Urinary bladder (tissue), 4 donors: ENCODE measurements around the gene SPZ1. TPM values are rescaled to one million over a fixed set of nuclear protein-coding genes. Genes with fewer than 3 reads are reported as not detected.
"Not testable (repeated sequence)": the region's sequence is repeated elsewhere in the genome, so short reads cannot be mapped to it uniquely, and the experiment has no call there.

Source experiments
- DNase-seq: peaks from one replicate; pipeline ENCODE4 v3.0.0-alpha.2; 2015; ENCODE audit errors: extremely low spot score
- H3K27ac ChIP-seq: one replicate; pipeline ENCODE4 v1.5.1; 2013; ENCODE audit warnings: low read depth, mild to moderate bottlenecking, moderate library complexity
- H3K36me3 ChIP-seq: one replicate; pipeline ENCODE4 v1.6.1; 2013; ENCODE audit warnings: mild to moderate bottlenecking, moderate library complexity; ENCODE audit not compliant: insufficient read depth
- H3K4me1 ChIP-seq: one replicate; pipeline ENCODE4 v1.6.1; 2013; ENCODE audit warnings: mild to moderate bottlenecking, moderate library complexity; ENCODE audit not compliant: insufficient read depth
- H3K4me3 ChIP-seq: one replicate; pipeline ENCODE4 v1.5.1; 2013; ENCODE audit warnings: low read depth, low read length
- WGBS: extraction: QIAGEN DNeasy Blood & Tissue Kit; methylation state at CpG from one replicate; pipeline ENCODE4 v1.1.7; 2013; 5-methylcytosine and 5-hydroxymethylcytosine counted together
- polyA plus RNA-seq: library from polyadenylated mRNA; stranded (reverse); fragments of 200-250 nt; gene quantifications from one replicate; pipeline ENCODE4 v1.2.3, GENCODE V29; 2013
- total RNA-seq: library from RNA; depleted of rRNA; stranded (reverse); fragments of >200 nt; gene quantifications from one replicate; pipeline ENCODE4 v1.2.3, GENCODE V29; 2014
- donor health status: healthy with polysubstance abuse.
- donor health status: healthy.

SPZ1 gene
- total and polyA plus RNA-seq, 2 donors = not detected

DNA sequence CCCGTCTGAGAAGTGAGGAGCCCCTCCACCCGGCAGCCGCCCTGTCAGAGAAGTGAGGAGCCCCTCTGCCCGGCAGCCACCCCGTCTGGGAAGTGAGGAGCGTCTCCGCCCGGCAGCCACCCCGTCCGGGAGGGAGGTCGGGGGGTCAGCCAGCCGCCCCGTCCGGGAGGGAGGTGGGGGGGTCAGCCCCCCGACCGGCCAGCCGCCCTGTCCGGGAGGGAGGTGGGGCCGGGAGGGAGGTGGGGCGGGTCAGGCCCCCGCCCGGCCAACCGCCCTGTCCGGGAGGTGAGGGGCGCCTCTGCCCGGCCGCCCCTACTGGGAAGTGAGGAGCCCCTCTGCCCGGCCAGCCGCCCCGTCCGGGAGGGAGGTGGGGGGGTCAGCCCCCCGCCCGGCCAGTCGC, 18.5 kb upstream of the SPZ1 start:
- not testable (repeated sequence) for DNase-seq, H3K27ac ChIP-seq
- 95% methylated on average over 18 of the region's 34 CpGs for WGBS

DNA sequence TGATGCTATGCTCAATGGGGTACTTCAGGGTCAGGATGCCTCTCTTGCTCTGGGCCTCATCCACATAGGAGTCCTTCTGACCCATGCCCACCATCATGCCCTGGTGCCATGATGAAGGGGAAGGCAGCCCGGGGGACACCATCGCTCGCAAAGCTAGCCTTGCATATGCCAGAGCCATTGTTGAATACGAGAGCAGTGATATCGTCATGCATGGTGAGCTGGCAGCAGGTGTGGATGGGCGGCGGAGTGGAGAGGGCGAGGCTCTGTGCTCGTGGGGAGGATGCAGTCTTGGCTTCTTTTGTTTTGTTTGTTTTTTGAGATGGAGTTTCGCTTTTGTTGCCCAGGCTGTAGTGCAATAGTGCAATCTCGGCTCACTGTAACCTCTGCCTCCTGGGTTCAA, 17.2 kb upstream of the SPZ1 start:
- H3K27ac ChIP-seq = no peak overlapping the region

More for the DNA sequence above, 18.5 kb upstream of the SPZ1 start:
- H3K4me1 ChIP-seq, H3K36me3 ChIP-seq, H3K4me3 ChIP-seq: not testable (repeated sequence)

DNA sequence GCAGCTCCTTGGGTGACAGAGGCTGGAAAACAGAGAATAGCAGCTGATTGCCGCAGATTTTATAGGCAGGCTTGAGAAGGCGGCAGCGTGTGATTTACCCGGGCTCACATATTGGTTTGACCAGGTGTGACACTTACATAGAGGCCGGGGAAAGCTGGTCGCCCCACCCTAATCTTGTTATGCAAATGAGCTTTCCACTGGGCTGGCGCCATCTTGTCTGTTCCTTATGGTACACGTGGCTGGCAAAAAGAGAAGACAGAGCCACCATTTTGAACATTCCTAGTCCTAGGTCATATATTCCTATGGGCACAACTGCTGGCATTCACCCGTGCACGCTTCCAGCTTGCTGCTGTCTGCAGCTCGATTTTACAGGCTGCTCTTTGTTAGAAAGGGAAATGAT, 11.3 kb upstream of the SPZ1 start:
- no peaks in the 10 kb centered on the region for H3K36me3 ChIP-seq
- no peaks in the 10 kb centered on the region for H3K4me1 ChIP-seq
- H3K27ac ChIP-seq = no peak overlapping the region
- DNase-seq = no peak
- WGBS = 71% methylated on average over 11 of the region's 11 CpGs
- no peak overlapping the region for H3K4me3 ChIP-seq

More for the DNA sequence above, 17.2 kb upstream of the SPZ1 start:
- Histone ChIP-seq H3K4me3 (no peak overlapping the region), H3K36me3 (no peaks in the 10 kb centered on the region), H3K4me1 (no peaks in the 10 kb centered on the region)
- DNase-seq = no peak
- 95% methylated on average over 11 of the region's 11 CpGs for WGBS

DNA sequence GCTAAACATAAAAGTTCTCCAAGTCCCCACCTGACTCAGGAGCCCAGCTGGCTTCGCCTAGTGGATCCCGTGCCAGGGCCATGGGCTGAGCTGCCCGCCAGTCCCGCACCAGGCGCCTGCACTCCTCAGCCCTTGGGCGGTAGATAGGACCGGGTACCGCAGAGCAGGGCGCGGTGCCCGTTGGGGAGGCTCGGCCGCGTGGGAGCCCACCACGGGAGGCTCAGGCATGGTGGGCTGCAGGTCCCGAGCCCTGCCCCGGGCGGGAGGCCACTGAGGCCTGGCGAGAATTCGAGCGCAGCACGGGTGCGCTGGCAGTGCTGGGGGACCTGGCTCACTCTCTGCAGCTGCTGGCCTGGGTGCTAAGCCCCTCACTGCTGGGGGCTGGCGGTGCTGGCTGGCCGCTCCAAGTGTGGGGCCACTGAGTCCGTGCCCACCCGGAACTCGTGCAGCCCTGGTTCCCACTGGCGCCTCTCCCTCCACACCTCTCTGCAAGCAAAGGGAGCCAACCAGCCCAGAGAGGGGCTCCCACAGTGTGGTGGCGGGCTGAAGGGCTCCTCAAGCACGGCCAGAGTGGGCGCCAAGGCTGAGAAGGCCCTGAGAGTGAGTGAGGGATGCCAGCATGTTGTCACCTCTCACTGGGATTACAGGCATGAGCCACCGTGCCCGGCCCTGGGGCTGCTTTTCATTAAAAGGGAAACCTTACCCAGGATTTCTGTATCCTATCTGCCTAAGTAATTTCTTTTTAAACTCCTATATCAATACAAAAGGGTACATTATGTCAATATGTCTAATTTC, 9.7 kb upstream of the SPZ1 start:
- H3K4me3 ChIP-seq = no peak overlapping the region
- H3K36me3 ChIP-seq = no peaks in the 10 kb centered on the region
- DNase-seq = no peak
- WGBS = 86% methylated on average over 34 of the region's 34 CpGs
- H3K27ac ChIP-seq = no peak overlapping the region
- H3K4me1 ChIP-seq = no peaks in the 10 kb centered on the region

DNA sequence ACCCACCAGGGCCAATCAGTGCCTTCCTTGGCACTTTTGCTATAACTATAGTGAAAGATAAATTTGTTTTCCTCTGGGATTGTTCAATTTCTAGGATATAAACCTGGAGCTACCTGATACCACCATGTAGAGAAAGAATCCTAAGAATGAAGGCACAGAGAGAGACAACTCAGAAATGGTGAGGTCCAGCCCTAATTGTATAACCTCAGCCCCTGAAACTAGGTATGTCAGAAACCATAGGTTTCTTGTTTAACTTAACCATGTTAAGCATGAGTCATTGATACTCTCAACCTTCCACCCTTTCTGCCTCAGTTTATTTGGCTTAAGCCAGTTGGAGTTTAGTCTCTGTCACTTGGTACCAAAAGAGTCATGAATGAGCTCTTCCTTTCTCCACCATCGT, 4.6 kb upstream of the SPZ1 start:
- Histone ChIP-seq H3K27ac (no peak overlapping the region), H3K4me3 (no peak overlapping the region), H3K4me1 (no peaks in the 10 kb centered on the region), H3K36me3 (no peaks in the 10 kb centered on the region)
- WGBS = 90% methylated on average over 1 of the region's 1 CpG
- DNase-seq = no peak

DNA sequence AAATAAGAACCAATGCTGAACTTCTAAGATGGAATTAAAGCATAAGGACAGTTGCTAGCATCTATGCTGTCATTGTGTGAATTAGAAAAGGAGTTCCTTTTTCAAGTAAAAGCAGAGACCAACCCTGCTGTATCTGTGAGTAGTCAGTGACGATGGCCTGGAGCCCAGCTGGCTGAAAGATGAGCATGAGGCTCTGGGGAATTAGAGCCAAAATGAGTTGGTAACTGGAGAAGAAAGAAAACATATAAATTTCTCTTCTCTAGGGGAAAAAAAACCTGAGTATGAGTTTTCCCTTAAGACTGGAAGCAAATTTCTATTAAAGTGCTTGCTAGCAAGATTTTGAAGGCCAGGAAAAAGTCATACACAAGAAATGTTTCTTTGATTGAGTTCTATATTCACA, 1.6 kb upstream of the SPZ1 start:
- peak; percentile 32 for DNase-seq
- WGBS = 31% methylated on average over 1 of the region's 1 CpG
- H3K36me3 ChIP-seq = no peaks in the 10 kb centered on the region
- H3K27ac ChIP-seq = no peak overlapping the region
- no peaks in the 10 kb centered on the region for H3K4me1 ChIP-seq
- H3K4me3 ChIP-seq = no peak overlapping the region

DNA sequence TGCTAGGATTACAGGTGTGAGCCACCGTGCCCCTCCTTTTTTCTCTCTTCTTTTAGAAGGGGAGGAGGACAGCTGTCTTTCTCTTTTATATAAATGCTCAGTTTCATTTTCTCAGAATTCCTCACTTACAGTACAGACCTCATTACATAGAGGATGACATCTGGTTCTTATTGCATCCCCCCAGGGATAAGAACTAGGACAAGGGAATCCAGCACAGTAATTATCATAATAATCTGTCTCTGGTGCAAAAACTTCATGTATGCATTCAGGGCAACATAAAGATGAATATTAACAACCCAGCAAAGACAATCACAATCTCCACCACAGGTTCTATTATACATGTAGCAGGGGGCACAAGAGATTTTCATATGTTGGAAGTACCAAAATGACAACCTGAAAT, 5.1 kb downstream of the SPZ1 start:
- H3K27ac ChIP-seq = no peak overlapping the region
- H3K36me3 ChIP-seq = no peaks in the 10 kb centered on the region
- no peak for DNase-seq
- WGBS = 94% methylated on average over 1 of the region's 1 CpG
- H3K4me3 ChIP-seq = no peak overlapping the region
- no peaks in the 10 kb centered on the region for H3K4me1 ChIP-seq

DNA sequence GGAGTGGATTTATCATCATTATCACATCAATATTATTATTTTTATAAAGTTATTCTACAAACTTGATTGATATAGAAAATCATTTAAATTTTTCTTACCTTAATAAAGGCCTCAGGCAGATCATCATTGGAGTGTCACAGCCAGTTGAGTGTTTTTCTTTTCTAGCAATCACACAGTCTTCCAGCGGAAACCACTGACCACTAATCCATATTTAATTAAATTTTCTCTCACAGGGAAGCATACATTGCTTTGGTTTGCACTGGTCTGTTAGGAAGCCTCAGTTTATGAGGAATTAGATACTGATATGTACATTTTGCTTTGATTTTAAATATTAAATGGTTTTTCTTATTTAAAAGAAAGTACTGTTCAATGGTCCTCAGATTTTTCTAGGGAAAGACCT, 6.7 kb downstream of the SPZ1 start:
- Histone ChIP-seq H3K27ac (no peak overlapping the region), H3K36me3 (no peaks in the 10 kb centered on the region), H3K4me3 (no peak overlapping the region), H3K4me1 (no peaks in the 10 kb centered on the region)
- 46% methylated on average over 1 of the region's 1 CpG for WGBS
- no peak for DNase-seq

DNA sequence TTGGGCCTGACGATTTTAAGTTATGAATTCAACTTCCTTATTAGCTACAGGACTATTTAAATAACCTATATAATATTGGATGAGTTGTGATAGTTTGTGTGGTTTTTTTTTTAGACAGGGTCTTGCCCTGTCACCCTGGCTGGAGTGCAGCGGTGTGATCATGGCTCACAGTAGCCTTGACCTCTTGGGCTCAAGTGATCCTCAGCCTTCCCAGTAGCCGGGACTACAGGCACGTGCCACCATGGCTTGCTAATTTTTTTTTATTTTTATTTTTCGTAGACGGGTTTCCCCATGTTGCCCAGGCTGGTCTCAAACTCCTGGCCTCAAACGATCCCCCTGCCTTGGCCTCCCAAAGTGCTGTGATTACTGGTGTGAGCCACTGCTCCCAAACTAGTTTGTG, 17.6 kb downstream of the SPZ1 start:
- Histone ChIP-seq H3K36me3 (no peaks in the 10 kb centered on the region), H3K4me3 (no peak overlapping the region), H3K27ac (no peak overlapping the region), H3K4me1 (no peaks in the 10 kb centered on the region)
- DNase-seq = no peak
- WGBS = 79% methylated on average over 7 of the region's 7 CpGs

DNA sequence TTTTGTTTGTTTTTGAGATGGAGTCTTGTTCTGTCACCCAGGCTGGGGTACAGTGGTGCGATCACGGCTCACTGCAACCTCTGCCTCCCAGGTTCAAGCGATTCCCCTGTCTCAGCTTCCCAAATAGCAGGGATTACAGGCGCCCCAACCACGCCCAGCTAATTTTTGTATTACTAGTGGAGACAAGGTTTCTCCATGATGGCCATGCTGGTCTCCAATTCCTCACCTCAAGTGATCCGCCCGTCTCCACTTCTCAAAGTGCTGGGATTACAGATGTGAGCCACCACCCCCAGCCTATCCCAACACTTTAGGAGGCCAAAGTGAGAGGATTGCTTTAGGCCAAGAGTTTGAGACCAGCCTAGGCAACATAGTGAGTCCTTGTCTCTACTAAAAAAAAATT, 19.3 kb downstream of the SPZ1 start:
- H3K4me3 ChIP-seq = no peak overlapping the region
- no peaks in the 10 kb centered on the region for H3K4me1 ChIP-seq
- WGBS = 96% methylated on average over 7 of the region's 7 CpGs
- no peak overlapping the region for H3K27ac ChIP-seq
- no peaks in the 10 kb centered on the region for H3K36me3 ChIP-seq
- no peak for DNase-seq

DNA sequence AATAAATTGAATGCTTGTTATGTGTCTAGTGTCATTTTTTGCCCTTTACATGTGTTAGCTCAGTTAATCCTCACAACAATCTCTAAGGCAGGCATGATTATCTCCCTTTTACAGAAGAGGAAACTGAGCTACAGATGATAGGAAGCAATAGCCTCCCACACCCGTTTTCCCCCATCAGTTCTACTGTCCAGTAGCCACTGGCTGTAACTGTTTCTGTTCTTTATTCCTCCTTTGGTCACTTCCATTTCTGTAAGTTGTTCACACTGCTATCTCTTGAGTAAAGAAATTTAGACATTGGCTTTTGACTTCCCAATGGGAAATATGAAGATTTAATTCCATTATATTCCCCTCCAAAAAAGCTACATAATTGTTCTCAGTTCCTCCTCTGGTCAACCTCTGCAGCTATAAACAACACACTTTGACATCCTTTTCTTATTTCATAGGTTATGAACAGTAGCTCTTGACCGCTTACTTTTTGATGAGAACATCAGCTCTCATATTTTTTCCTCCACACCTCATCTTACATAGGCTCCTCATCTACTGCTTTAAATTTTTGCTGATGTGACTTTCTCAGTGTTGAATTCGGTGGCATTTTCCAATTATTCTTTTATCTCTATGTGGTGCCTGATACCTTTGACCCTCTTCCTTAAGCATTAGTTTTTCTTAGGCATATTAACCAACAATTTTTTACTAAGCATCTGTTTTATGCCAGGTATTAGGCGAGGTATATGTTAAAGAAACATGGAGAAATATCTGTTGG, 21.4 kb downstream of the SPZ1 start:
- Histone ChIP-seq H3K4me3 (no peak overlapping the region), H3K27ac (no peak overlapping the region), H3K36me3 (no peaks in the 10 kb centered on the region), H3K4me1 (no peaks in the 10 kb centered on the region)
- 73% methylated on average over 4 of the region's 4 CpGs for WGBS
- DNase-seq = no peak

DNA sequence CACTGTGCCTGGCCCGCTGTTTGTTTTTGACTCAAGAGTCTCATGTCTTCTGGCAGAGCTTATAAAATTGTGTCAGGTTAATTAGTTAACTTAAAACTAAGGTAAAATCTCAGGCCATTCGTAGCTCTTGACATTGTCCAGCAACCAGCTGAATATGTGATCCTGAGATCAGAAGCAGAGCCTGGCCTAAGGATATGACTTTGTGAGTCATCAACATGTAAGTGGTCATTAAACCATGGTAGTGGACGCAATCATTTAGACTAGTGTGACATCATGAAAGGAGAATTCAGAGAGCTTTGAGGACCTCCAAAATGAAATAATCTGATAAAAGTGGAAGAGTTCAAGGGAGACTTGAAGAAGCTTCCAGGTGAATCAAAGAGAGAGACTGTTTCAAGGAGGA, 23.3 kb downstream of the SPZ1 start:
- Histone ChIP-seq H3K27ac (no peak overlapping the region), H3K4me1 (no peaks in the 10 kb centered on the region), H3K36me3 (no peaks in the 10 kb centered on the region), H3K4me3 (no peak overlapping the region)
- DNase-seq = no peak
- 91% methylated on average over 3 of the region's 3 CpGs for WGBS

DNA sequence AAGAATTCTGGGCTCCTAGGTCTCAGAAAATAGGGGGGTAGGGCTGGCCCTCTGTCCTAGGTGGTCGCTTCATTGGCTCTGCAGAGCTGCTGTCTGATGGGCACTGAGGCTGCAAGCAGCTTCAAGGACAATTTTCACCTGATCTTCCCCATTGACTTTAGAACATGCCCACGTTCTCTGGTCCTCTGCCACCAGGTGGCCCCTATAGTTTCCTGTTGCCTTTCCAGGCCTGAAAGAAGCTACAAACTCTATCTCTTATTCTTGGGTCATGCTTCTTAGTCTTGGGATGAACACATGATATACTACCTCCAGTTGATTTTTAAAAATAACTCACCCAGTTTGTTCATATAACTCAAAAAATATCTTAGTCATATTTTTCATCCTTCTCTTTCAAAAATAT, 26.3 kb downstream of the SPZ1 start:
- no peak overlapping the region for H3K27ac ChIP-seq
- H3K4me3 ChIP-seq = no peak overlapping the region
- H3K36me3 ChIP-seq = no peaks in the 10 kb centered on the region
- DNase-seq = no peak
- H3K4me1 ChIP-seq = no peaks in the 10 kb centered on the region
- WGBS = 50% methylated on average over 2 of the region's 2 CpGs

DNA sequence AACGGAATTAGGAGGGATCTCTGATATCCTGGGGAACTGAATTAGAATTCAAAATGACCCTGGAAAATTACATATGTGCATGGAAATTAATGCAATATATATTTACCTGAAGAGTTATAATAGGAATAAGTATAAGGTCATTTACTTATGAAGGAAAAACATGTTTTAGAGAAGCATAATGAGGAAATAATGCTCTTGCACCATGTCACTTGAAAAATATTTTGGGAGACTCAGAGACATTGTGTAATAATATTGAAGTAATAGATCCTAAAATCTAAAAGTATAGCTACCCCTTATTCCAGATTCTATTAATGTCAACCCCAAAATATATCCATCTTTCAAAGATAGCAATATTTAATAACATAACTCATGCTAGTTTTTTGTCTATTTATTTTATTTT, 28.4 kb downstream of the SPZ1 start:
- no peak for DNase-seq
- 87% methylated on average over 1 of the region's 1 CpG for WGBS
- Histone ChIP-seq H3K4me1 (no peaks in the 10 kb centered on the region), H3K36me3 (no peaks in the 10 kb centered on the region), H3K4me3 (no peak overlapping the region), H3K27ac (no peak overlapping the region)
